Esophagus squamous epithelium (tissue), 5 donors: ENCODE measurements around the gene BSPRY. TPM values are rescaled to one million over a fixed set of nuclear protein-coding genes. Genes with fewer than 3 reads are reported as not detected.
A peak's percentile ranks its signal among the peaks of the same experiment; 100 is the strongest.

Experiments used
- DNase-seq: peaks from one replicate; lab custom pipeline; 2025; lab: John Stamatoyannopoulos, UW
- H3K27ac ChIP-seq, 4 donors: fragments of 200-600 bp; sonication (generic); one replicate each; pipeline ENCODE4 v1.5.1; 2016 to 2019; ENCODE audit warnings: mild to moderate bottlenecking in 1 of 4
- H3K27me3 ChIP-seq, 4 donors: fragments of 200-600 bp; sonication (generic); 1 replicate in 3 of 4; 2 replicates in 1 of 4; pipeline versions ENCODE4 v1.5.1 to v1.6.0; 2017 to 2021; ENCODE audit warnings: antibody characterized with exemption in 1 of 4
- H3K36me3 ChIP-seq, 3 donors: fragments of 200-600 bp; sonication (generic); one replicate each; pipeline ENCODE4 v1.5.1; 2016 to 2019
- H3K4me1 ChIP-seq, 3 donors: fragments of 200-600 bp; sonication (generic); one replicate each; pipeline ENCODE4 v1.5.1; 2017 to 2019
- H3K4me3 ChIP-seq, 4 donors: fragments of 200-600 bp; sonication (generic); 1 replicate in 3 of 4; 2 replicates in 1 of 4; pipeline ENCODE4 v1.5.1; 2016 to 2019; ENCODE audit warnings: mild to moderate bottlenecking in 2 of 4, moderate library complexity in 1 of 4
- H3K9me3 ChIP-seq, 3 donors: fragments of 200-600 bp; sonication (generic); one replicate each; pipeline ENCODE4 v1.5.1; 2016 to 2019
- CTCF ChIP-seq, 6 experiments: fragments of 450-650 bp in 4 of 6; fragments of 200-600 bp in 2 of 6; sonication (generic) in 2 of 6; IDR thresholded peaks; one replicate each; pipeline ENCODE4 v1.5.1; 2016 to 2019; ENCODE audit warnings: antibody characterized with exemption in 6 of 6, mild to moderate bottlenecking in 4 of 6, moderate library complexity in 4 of 6
- POLR2A ChIP-seq, 4 donors: fragments of 450-650 bp; IDR thresholded peaks; one replicate each; pipeline ENCODE4 v1.6.1; 2017; ENCODE audit warnings: antibody characterized with exemption in 4 of 4, mild to moderate bottlenecking in 4 of 4, moderate library complexity in 3 of 4
- WGBS, 2 donors: methylation state at CpG; one replicate each; pipeline ENCODE4 v1.1.5; 2018; 5-methylcytosine and 5-hydroxymethylcytosine counted together
- intact Hi-C: fragments of 100-400 bp; cut with DNase I; formaldehyde crosslinking; loops from one replicate; pipeline ENCODE4 v1.15.0; 2022
- total RNA-seq, 4 donors: library from RNA; depleted of rRNA; stranded (reverse); fragments of >200 nt; gene quantifications; one replicate each; pipeline ENCODE4 v1.1.0, GENCODE V29; 2016
- donor health status: DM: yes; HTN: yes; CAD: no.

Gene BSPRY
- total RNA-seq, 4 donors from 2014 or later, result 18.1 to 50.1 (median 37.6) TPM

GRCh38 chr9:113307396-113307975, 41.9 kb upstream of the BSPRY start:
- no peak for DNase-seq
- Histone ChIP-seq H3K4me1 (peaks cover 0 to 10% (median 3%) of the 10 kb centered on the region in 3 donors), H3K36me3 (no peaks in the 10 kb centered on the region), H3K27me3 (peaks cover 0 to 14% (median 0%) of the 10 kb centered on the region in 4 donors), H3K4me3 (no peak overlapping the region), H3K9me3 (no peaks in the 10 kb centered on the region), H3K27ac (no peak overlapping the region)
- intact Hi-C loops, result no loop called here
- WGBS, 2 donors, result 53 to 69% methylated on average over 7 to 8 of the region's 8 CpGs
- TF ChIP-seq CTCF (IDR thresholded peaks at IDR 0.05), result no peak
- no peak for TF ChIP-seq POLR2A (IDR thresholded peaks at IDR 0.05)

GRCh38 chr9:113309204-113309813, 40.0 kb upstream of the BSPRY start:
- Histone ChIP-seq H3K4me1 (no peaks in the 10 kb centered on the region), H3K27me3 (peaks cover 0 to 10% (median 0%) of the 10 kb centered on the region in 4 donors), H3K27ac (no peak overlapping the region), H3K36me3 (no peaks in the 10 kb centered on the region), H3K4me3 (no peak overlapping the region), H3K9me3 (no peaks in the 10 kb centered on the region)
- TF ChIP-seq CTCF (IDR thresholded peaks at IDR 0.05) (peak in 5 of 6 experiments; percentile 38 to 73 (median 49)), POLR2A (IDR thresholded peaks at IDR 0.05) (no peak)
- no peak for DNase-seq
- WGBS, 2 donors, result 6 to 8% methylated on average over 2 of the region's 2 CpGs
- intact Hi-C loops, result no loop called here

- Histone ChIP-seq H3K4me1 (no peaks in the 10 kb centered on the region), H3K9me3 (no peaks in the 10 kb centered on the region), H3K4me3 (no peak overlapping the region), H3K36me3 (no peaks in the 10 kb centered on the region), H3K27me3 (peaks cover 0 to 9% (median 0%) of the 10 kb centered on the region in 4 donors), H3K27ac (no peak overlapping the region)
- DNase-seq, result no peak
- no peak for TF ChIP-seq POLR2A (IDR thresholded peaks at IDR 0.05)
- no peak for TF ChIP-seq CTCF (IDR thresholded peaks at IDR 0.05)
- intact Hi-C loops, result loop anchor here (10.0 kb wide), 1 partner anchor 354 kb away; no protein-coding TSS in a partner anchor
- 52 to 73% methylated on average over 3 of the region's 3 CpGs for WGBS, 2 donors
These were observed 38.8 kb upstream of the BSPRY start for GRCh38 chr9:113310538-113310937.

GRCh38 chr9:113311961-113312360, 37.4 kb upstream of the BSPRY start:
- H3K4me3 ChIP-seq, result no peak overlapping the region
- no peak for TF ChIP-seq POLR2A (IDR thresholded peaks at IDR 0.05)
- TF ChIP-seq CTCF (IDR thresholded peaks at IDR 0.05), result no peak
- intact Hi-C loops, result loop anchor here (10.0 kb wide), 1 partner anchor 353 kb away; no protein-coding TSS in a partner anchor
- no peak overlapping the region for H3K27ac ChIP-seq
- no peaks in the 10 kb centered on the region for H3K4me1 ChIP-seq
- H3K27me3 ChIP-seq, result peaks cover 0 to 9% (median 0%) of the 10 kb centered on the region in 4 donors
- 71 to 80% methylated on average over 3 of the region's 3 CpGs for WGBS, 2 donors
- H3K9me3 ChIP-seq, result no peaks in the 10 kb centered on the region
- no peak for DNase-seq
- H3K36me3 ChIP-seq, result peaks cover 0 to 6% (median 0%) of the 10 kb centered on the region in 3 donors

GRCh38 chr9:113313261-113313660, 36.1 kb upstream of the BSPRY start:
- intact Hi-C loops, result loop anchor here (10.0 kb wide), 1 partner anchor 352 kb away; no protein-coding TSS in a partner anchor
- H3K9me3 ChIP-seq, result no peaks in the 10 kb centered on the region
- DNase-seq, result no peak

More at GRCh38 chr9:113313261-113313660, 36.1 kb upstream of the BSPRY start:
- H3K27me3 ChIP-seq, result no peaks in the 10 kb centered on the region
- no peak for TF ChIP-seq POLR2A (IDR thresholded peaks at IDR 0.05)
- no peak for TF ChIP-seq CTCF (IDR thresholded peaks at IDR 0.05)
- H3K27ac ChIP-seq, result no peak overlapping the region
- no peak overlapping the region for H3K4me3 ChIP-seq
- H3K4me1 ChIP-seq, result no peaks in the 10 kb centered on the region
- 62 to 70% methylated on average over 5 of the region's 5 CpGs for WGBS, 2 donors
- peaks cover 0 to 19% (median 0%) of the 10 kb centered on the region in 3 donors for H3K36me3 ChIP-seq
